GM12878 (cell line): ENCODE results near the gene RPL10A. TPM values are rescaled to one million over a fixed set of nuclear protein-coding genes. Genes with fewer than 3 reads are reported as not detected.

Source experiments
- ASH2L ChIP-seq: fragments of 300-600, 200-600 bp; sonication (generic); IDR thresholded peaks from 2 replicates; pipeline ENCODE4 v1.6.1; 2017; ENCODE audit warnings: low read depth, mild to moderate bottlenecking, borderline replicate concordance
- CEBPB ChIP-seq, 2 experiments: fragments of 150-350 bp in 1 of 2; IDR thresholded peaks; 2 replicates each; pipeline ENCODE4 v1.6.1; 2012 to 2014; ENCODE audit warnings: low read depth in 2 of 2, low read length in 2 of 2, borderline replicate concordance in 1 of 2, inconsistent platforms in 1 of 2
- CREB1 ChIP-seq: IDR thresholded peaks from 2 replicates; pipeline ENCODE4 v1.6.1; 2012; ENCODE audit warnings: low read depth, mild to moderate bottlenecking, inconsistent platforms
- DPF2 ChIP-seq: fragments of 450-650 bp; IDR thresholded peaks from 2 replicates; pipeline ENCODE4 v1.6.1; 2017; ENCODE audit warnings: mild to moderate bottlenecking
- EP300 ChIP-seq, 2 experiments: fragments of 150-350 bp in 1 of 2; IDR thresholded peaks; 2 replicates each; pipeline ENCODE4 v1.6.1; 2011 to 2012; ENCODE audit warnings: low read depth in 2 of 2, low read length in 2 of 2, borderline replicate concordance in 1 of 2, improper control_type of control experiment in 1 of 2, inconsistent platforms in 1 of 2; ENCODE audit not compliant: control insufficient read depth in 1 of 2
- FOXK2 ChIP-seq: fragments of 450-650 bp; IDR thresholded peaks from 2 replicates; pipeline ENCODE4 v1.6.1; 2017; ENCODE audit warnings: mild to moderate bottlenecking, moderate library complexity
- GABPA ChIP-seq: IDR thresholded peaks from 2 replicates; pipeline ENCODE4 v1.6.1; 2014; ENCODE audit warnings: antibody characterized with exemption, low read depth, mild to moderate bottlenecking, inconsistent platforms
- HCFC1 ChIP-seq: fragments of 150-350 bp; IDR thresholded peaks from 2 replicates; pipeline ENCODE4 v1.6.1; 2014; ENCODE audit warnings: low read length
- HDAC6 ChIP-seq: fragments of 200-600 bp; sonication (generic); IDR thresholded peaks from one replicate; pipeline ENCODE4 v1.8.0; 2017; ENCODE audit warnings: antibody characterized with exemption; ENCODE audit not compliant: unreplicated experiment
- IKZF1 ChIP-seq: fragments of 450-650 bp; conservative IDR thresholded peaks from 2 replicates; pipeline ENCODE4 v1.6.1; 2017; ENCODE audit warnings: antibody characterized with exemption, mild to moderate bottlenecking
- KDM1A ChIP-seq: fragments of 200-600 bp; sonication (generic); IDR thresholded peaks from 2 replicates; pipeline ENCODE4 v1.6.1; 2016; ENCODE audit warnings: borderline replicate concordance
- MTA3 ChIP-seq: IDR thresholded peaks from 2 replicates; pipeline ENCODE4 v1.6.1; 2012; ENCODE audit warnings: low read length, inconsistent platforms, borderline replicate concordance
- NFYA ChIP-seq: IDR thresholded peaks from 2 replicates; pipeline ENCODE4 v1.6.1; 2011; ENCODE audit warnings: low read depth, mild to moderate bottlenecking, low read length, improper control_type of control experiment, borderline replicate concordance
- NR2C1 ChIP-seq: fragments of 450-650 bp; IDR thresholded peaks from 2 replicates; pipeline ENCODE4 v1.6.1; 2017; ENCODE audit warnings: antibody characterized with exemption, mild to moderate bottlenecking, moderate library complexity
- RFX5 ChIP-seq: IDR thresholded peaks from 2 replicates; pipeline ENCODE4 v1.6.1; 2011; ENCODE audit warnings: low read depth, low read length, improper control_type of control experiment
- SIN3A ChIP-seq: IDR thresholded peaks from 2 replicates; pipeline ENCODE4 v1.6.1; 2012; ENCODE audit warnings: low read depth, low read length, improper control_type of control experiment
- SIX5 ChIP-seq: IDR thresholded peaks from 2 replicates; pipeline ENCODE4 v1.6.1; 2011; ENCODE audit warnings: mild to moderate bottlenecking, low read depth, low read length, moderate library complexity; ENCODE audit not compliant: severe bottlenecking
- SMC3 ChIP-seq: IDR thresholded peaks from 2 replicates; pipeline ENCODE4 v1.6.1; 2011; ENCODE audit warnings: low read length, improper control_type of control experiment, borderline replicate concordance
- SREBF1 ChIP-seq: IDR thresholded peaks from 2 replicates; pipeline ENCODE4 v1.6.1; 2012; ENCODE audit warnings: mild to moderate bottlenecking, low read length
- STAT3 ChIP-seq: IDR thresholded peaks from 2 replicates; pipeline ENCODE4 v1.6.1; 2011; ENCODE audit warnings: low read depth, low read length, improper control_type of control experiment
- polyA plus RNA-seq, 11 experiments: library from polyadenylated mRNA; depleted of rRNA in 4 of 11; unstranded in 6 of 11; stranded (reverse) in 5 of 11; fragments of >200 nt; fragmentation: Nextera tagmentation in 4 of 11; fragmentation: Illumina TruSeq in 1 of 11; extraction: Ambion mirVana in 4 of 11; extraction: Trizol in 1 of 11; gene quantifications; 1 replicate in 1 of 11; 2 replicates in 10 of 11; pipeline versions ENCODE4 v1.2.1 to v1.2.3, GENCODE V29; 2011 to 2016; ENCODE audit warnings: inconsistent platforms in 2 of 11, missing spikeins in 2 of 11, low read depth in 1 of 11
- total RNA-seq, 4 experiments: library from RNA; depleted of rRNA in 3 of 4; stranded (reverse); fragments of >200 nt in 3 of 4; fragmentation: Illumina TruSeq in 1 of 4; extraction: Trizol in 1 of 4; gene quantifications; 2 replicates each; pipeline versions ENCODE4 v1.2.1 to v1.2.3, GENCODE V29; 2013 to 2021
- TF ChIP-seq, protein P1 (sequence below): IDR thresholded peaks from 2 replicates; pipeline ENCODE4 v1.6.1; 2012; ENCODE audit warnings: low read depth, low read length, improper control_type of control experiment
- TF ChIP-seq, protein P2 (sequence below): fragments of 450-650 bp; formaldehyde crosslinking; IDR thresholded peaks from 2 replicates; pipeline ENCODE4 v1.4.0; 2020; ENCODE audit warnings: mild to moderate bottlenecking, moderate library complexity
- TF ChIP-seq, protein P3 (sequence below): fragments of 450-650 bp; IDR thresholded peaks from 2 replicates; pipeline ENCODE4 v1.6.1; 2016; ENCODE audit warnings: mild to moderate bottlenecking
- TF ChIP-seq, protein P4 (sequence below): fragments of 450-650 bp; conservative IDR thresholded peaks from 2 replicates; pipeline ENCODE4 v1.6.1; 2017; ENCODE audit warnings: mild to moderate bottlenecking, moderate library complexity

RPL10A gene
- total and polyA plus RNA-seq, 10 of the 15 experiments (the other 5 are each of a cell fraction or from before 2014, with no cell fraction given): 833 to 4,029 (median 2,795) TPM

DNA sequence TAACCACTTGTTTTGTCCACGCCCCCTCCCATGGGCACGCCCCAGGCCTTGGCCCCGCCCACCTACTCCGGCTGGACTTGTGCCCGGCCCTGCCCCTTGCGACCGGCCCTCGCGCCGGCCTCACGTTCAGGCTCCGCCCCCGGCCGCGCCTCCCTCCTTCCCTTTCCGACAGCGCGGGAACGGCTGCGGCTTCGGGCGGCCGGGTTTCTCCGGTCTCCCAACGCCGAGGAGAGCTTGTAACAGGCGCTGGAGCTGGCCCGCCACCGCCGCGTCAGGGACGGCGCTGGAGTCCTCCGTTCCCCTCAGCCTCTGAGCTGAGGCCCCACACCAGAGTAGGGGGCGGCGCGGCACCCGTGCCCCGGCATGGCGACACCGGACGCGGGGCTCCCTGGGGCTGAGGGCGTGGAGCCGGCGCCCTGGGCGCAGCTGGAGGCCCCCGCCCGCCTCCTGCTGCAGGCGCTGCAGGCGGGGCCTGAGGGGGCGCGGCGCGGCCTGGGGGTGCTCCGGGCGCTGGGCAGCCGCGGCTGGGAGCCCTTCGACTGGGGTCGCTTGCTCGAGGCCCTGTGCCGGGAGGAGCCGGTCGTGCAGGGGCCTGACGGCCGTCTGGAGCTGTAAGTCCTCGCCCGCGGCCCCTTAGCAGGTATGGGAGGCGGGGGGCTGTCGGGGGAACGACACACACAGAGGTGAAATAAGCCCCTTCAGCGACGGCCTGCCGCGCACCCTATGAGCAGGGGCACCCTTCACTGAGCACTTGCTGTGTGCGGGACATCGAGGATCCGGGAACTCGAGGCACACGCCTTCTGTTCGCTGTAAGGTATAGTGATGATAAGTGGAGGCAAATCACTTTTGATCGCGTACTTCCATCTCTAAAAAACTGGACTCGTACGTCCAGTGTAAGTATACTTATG, 15.8 kb upstream of the RPL10A start, which contains the start of gene FANCE (continued):
- TF ChIP-seq CEBPB (IDR thresholded peaks at IDR 0.05; ENCODE audit: borderline replicate concordance in 1 of 2, low read depth in 2 of 2, low read length in 2 of 2): no peak
- no peak for TF ChIP-seq SMC3
- TF ChIP-seq NFYA: no peak
- TF ChIP-seq, protein P1, sequence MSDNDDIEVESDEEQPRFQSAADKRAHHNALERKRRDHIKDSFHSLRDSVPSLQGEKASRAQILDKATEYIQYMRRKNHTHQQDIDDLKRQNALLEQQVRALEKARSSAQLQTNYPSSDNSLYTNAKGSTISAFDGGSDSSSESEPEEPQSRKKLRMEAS: 0 out of 2 replicates have a peak, but pooled peaks have one; percentile 21
- TF ChIP-seq, protein P2, sequence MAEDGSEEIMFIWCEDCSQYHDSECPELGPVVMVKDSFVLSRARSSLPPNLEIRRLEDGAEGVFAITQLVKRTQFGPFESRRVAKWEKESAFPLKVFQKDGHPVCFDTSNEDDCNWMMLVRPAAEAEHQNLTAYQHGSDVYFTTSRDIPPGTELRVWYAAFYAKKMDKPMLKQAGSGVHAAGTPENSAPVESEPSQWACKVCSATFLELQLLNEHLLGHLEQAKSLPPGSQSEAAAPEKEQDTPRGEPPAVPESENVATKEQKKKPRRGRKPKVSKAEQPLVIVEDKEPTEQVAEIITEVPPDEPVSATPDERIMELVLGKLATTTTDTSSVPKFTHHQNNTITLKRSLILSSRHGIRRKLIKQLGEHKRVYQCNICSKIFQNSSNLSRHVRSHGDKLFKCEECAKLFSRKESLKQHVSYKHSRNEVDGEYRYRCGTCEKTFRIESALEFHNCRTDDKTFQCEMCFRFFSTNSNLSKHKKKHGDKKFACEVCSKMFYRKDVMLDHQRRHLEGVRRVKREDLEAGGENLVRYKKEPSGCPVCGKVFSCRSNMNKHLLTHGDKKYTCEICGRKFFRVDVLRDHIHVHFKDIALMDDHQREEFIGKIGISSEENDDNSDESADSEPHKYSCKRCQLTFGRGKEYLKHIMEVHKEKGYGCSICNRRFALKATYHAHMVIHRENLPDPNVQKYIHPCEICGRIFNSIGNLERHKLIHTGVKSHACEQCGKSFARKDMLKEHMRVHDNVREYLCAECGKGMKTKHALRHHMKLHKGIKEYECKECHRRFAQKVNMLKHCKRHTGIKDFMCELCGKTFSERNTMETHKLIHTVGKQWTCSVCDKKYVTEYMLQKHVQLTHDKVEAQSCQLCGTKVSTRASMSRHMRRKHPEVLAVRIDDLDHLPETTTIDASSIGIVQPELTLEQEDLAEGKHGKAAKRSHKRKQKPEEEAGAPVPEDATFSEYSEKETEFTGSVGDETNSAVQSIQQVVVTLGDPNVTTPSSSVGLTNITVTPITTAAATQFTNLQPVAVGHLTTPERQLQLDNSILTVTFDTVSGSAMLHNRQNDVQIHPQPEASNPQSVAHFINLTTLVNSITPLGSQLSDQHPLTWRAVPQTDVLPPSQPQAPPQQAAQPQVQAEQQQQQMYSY (CRISPR knock-in tag): no peak
- TF ChIP-seq, protein P3, sequence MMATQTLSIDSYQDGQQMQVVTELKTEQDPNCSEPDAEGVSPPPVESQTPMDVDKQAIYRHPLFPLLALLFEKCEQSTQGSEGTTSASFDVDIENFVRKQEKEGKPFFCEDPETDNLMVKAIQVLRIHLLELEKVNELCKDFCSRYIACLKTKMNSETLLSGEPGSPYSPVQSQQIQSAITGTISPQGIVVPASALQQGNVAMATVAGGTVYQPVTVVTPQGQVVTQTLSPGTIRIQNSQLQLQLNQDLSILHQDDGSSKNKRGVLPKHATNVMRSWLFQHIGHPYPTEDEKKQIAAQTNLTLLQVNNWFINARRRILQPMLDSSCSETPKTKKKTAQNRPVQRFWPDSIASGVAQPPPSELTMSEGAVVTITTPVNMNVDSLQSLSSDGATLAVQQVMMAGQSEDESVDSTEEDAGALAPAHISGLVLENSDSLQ: no peak
- 0 out of 2 replicates have a peak, but pooled peaks have one; percentile 22 for TF ChIP-seq SIN3A
- no peak for TF ChIP-seq SIX5
- no peak for TF ChIP-seq HDAC6
- TF ChIP-seq RFX5: no peak
- no peak for TF ChIP-seq FOXK2
- TF ChIP-seq CREB1: no peak
- no peak for TF ChIP-seq ASH2L
- TF ChIP-seq KDM1A: no peak
- no peak for TF ChIP-seq EP300 (IDR thresholded peaks at IDR 0.05; ENCODE audit: borderline replicate concordance in 1 of 2, control insufficient read depth in 1 of 2, low read depth in 2 of 2, low read length in 2 of 2)
- no peak for TF ChIP-seq MTA3
- no peak for TF ChIP-seq GABPA
- TF ChIP-seq NR2C1: no peak
- no peak for TF ChIP-seq SREBF1
- TF ChIP-seq, protein P4, sequence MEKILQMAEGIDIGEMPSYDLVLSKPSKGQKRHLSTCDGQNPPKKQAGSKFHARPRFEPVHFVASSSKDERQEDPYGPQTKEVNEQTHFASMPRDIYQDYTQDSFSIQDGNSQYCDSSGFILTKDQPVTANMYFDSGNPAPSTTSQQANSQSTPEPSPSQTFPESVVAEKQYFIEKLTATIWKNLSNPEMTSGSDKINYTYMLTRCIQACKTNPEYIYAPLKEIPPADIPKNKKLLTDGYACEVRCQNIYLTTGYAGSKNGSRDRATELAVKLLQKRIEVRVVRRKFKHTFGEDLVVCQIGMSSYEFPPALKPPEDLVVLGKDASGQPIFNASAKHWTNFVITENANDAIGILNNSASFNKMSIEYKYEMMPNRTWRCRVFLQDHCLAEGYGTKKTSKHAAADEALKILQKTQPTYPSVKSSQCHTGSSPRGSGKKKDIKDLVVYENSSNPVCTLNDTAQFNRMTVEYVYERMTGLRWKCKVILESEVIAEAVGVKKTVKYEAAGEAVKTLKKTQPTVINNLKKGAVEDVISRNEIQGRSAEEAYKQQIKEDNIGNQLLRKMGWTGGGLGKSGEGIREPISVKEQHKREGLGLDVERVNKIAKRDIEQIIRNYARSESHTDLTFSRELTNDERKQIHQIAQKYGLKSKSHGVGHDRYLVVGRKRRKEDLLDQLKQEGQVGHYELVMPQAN: peak; percentile 95
- TF ChIP-seq DPF2: peak; percentile 66
- peak; percentile 84 for TF ChIP-seq IKZF1
- no peak for TF ChIP-seq HCFC1
- no peak for TF ChIP-seq STAT3
